HCT116 (cell line): ENCODE results near the gene AKAP4. TPM values are rescaled to one million over a fixed set of nuclear protein-coding genes. Genes with fewer than 3 reads are reported as not detected.

Experiments
- ATAC-seq: fragments of 200-7000 bp; cut with Tn5 transposase; 2 replicates; pipeline ENCODE4 v1.9.1; 2020; ENCODE audit warnings: mild to moderate bottlenecking, moderate library complexity
- BruUV-seq: library from RNA; stranded (reverse); fragments of 400-500 nt; replicated peaks from 2 replicates; lab custom pipeline; 2021; lab: Mats Ljungman, UMichigan
- CTCF ChIA-PET: fragments of 300-600 bp; sonication (Branson Sonifier 250); formaldehyde crosslinking; loops from one replicate; lab custom pipeline; 2021; ENCODE audit warnings: antibody characterized with exemption; lab: Charles Lee
- POLR2A ChIA-PET: fragments of 300-600, 350-600 bp; sonication (Branson Sonifier 250); formaldehyde crosslinking; loops from one replicate; lab custom pipeline; 2021; ENCODE audit warnings: antibody characterized with exemption; lab: Charles Lee
- RAD21 ChIA-PET, 2 experiments: fragments of 300-600 bp; sonication (Branson Sonifier 250); formaldehyde crosslinking; loops; one replicate each; lab custom pipeline; 2023; ENCODE audit warnings: low total read pairs in 2 of 2; ENCODE audit not compliant: uncharacterized antibody in 2 of 2, unreplicated experiment in 2 of 2, low non-redundant PET in 1 of 2; lab: Charles Lee
- DNase-seq: peaks from one replicate; pipeline ENCODE4 v3.0.0-alpha.2; 2010; ENCODE audit warnings: low read depth, low spot score
- H2AFZ ChIP-seq: fragments of 200-600 bp; shearing (Covaris generic), sonication (generic); 2 replicates; pipeline ENCODE4 v1.6.1; 2017; ENCODE audit warnings: low read depth, mixed run types, mixed read lengths, antibody characterized with exemption, low read length; ENCODE audit not compliant: poor library complexity, severe bottlenecking
- H3K27ac ChIP-seq: 2 replicates; pipeline ENCODE4 v1.5.1; 2012; ENCODE audit warnings: low read depth, low read length
- H3K27me3 ChIP-seq: fragments of 200-600 bp; sonication (generic); 2 replicates; pipeline ENCODE4 v1.6.1; 2016; ENCODE audit warnings: mixed run types, low read length, mixed read lengths; ENCODE audit not compliant: insufficient read depth
- H3K36me3 ChIP-seq, 2 experiments: fragments of 200-500 bp in 1 of 2; fragments of 200-600 bp in 1 of 2; sonication (Bioruptor generic) in 1 of 2; sonication (generic) in 1 of 2; 2 replicates each; pipeline versions ENCODE4 v1.5.1 to v1.6.1; 2014 to 2016; ENCODE audit warnings: low read length in 2 of 2, inconsistent platforms in 1 of 2, mixed read lengths in 1 of 2, mixed run types in 1 of 2; ENCODE audit not compliant: insufficient read depth in 2 of 2, control insufficient read depth in 1 of 2
- H3K4me1 ChIP-seq, 2 experiments: fragments of 200-600 bp in 1 of 2; sonication (generic) in 1 of 2; 2 replicates each; pipeline versions ENCODE4 v1.5.1 to v1.6.1; 2012 to 2017; ENCODE audit warnings: low read length in 2 of 2, inconsistent platforms in 1 of 2, mild to moderate bottlenecking in 1 of 2, mixed read lengths in 1 of 2, mixed run types in 1 of 2, moderate library complexity in 1 of 2; ENCODE audit not compliant: insufficient read depth in 2 of 2, control insufficient read depth in 1 of 2
- H3K4me2 ChIP-seq: fragments of 200-600 bp; sonication (generic); 2 replicates; pipeline ENCODE4 v1.6.1; 2017; ENCODE audit warnings: mixed run types, low read length, mixed read lengths
- H3K4me3 ChIP-seq, 2 experiments: fragments of 200-600 bp in 1 of 2; sonication (generic) in 1 of 2; replicated peaks in 1 of 2; 2 replicates each; pipeline ENCODE4 v1.5.1; 2011 to 2016; ENCODE audit warnings: low read length in 2 of 2, control low read depth in 1 of 2, low read depth in 1 of 2, mild to moderate bottlenecking in 1 of 2, mixed read lengths in 1 of 2, mixed run types in 1 of 2
- H3K79me2 ChIP-seq: fragments of 200-600 bp; sonication (generic); 2 replicates; pipeline ENCODE4 v1.6.1; 2017; ENCODE audit warnings: mild to moderate bottlenecking, mixed run types, low read length, moderate library complexity, mixed read lengths; ENCODE audit not compliant: insufficient read depth
- H3K9ac ChIP-seq: fragments of 200-600 bp; sonication (generic); 2 replicates; pipeline ENCODE4 v1.6.1; 2016; ENCODE audit warnings: low read length, mixed read lengths
- H3K9me2 ChIP-seq: fragments of 200-600 bp; sonication (generic), shearing (Covaris generic); 2 replicates; pipeline ENCODE4 v1.6.1; 2017; ENCODE audit warnings: mixed run types, mild to moderate bottlenecking, moderate library complexity; ENCODE audit not compliant: insufficient read depth
- H3K9me3 ChIP-seq, 2 experiments: fragments of 200-500 bp in 1 of 2; fragments of 200-600 bp in 1 of 2; sonication (Bioruptor generic) in 1 of 2; sonication (generic) in 1 of 2; 2 replicates each; pipeline ENCODE4 v1.6.1; 2014 to 2017; ENCODE audit warnings: low read length in 2 of 2, mixed read lengths in 2 of 2, inconsistent platforms in 1 of 2, low read depth in 1 of 2, mild to moderate bottlenecking in 1 of 2, mixed run types in 1 of 2, moderate library complexity in 1 of 2; ENCODE audit not compliant: control insufficient read depth in 1 of 2, insufficient read depth in 1 of 2
- H4K20me1 ChIP-seq: fragments of 200-600 bp; sonication (generic), shearing (Covaris generic); 2 replicates; pipeline ENCODE4 v1.6.1; 2017; ENCODE audit warnings: mixed run types, mild to moderate bottlenecking, moderate library complexity; ENCODE audit not compliant: insufficient read depth
- CBX3 ChIP-seq: IDR thresholded peaks from 2 replicates; pipeline ENCODE4 v1.6.1; 2012; ENCODE audit warnings: low read depth
- CEBPB ChIP-seq: IDR thresholded peaks from 2 replicates; pipeline ENCODE4 v1.6.1; 2012; ENCODE audit warnings: low read depth
- ELF1 ChIP-seq: IDR thresholded peaks from 2 replicates; pipeline ENCODE4 v1.6.1; 2012; ENCODE audit warnings: low read depth, borderline replicate concordance
- EZH2phosphoT487 ChIP-seq: fragments of 200-600 bp; IDR thresholded peaks from 2 replicates; pipeline ENCODE4 v1.6.1; 2018; ENCODE audit warnings: antibody characterized with exemption, borderline replicate concordance
- FOSL1 ChIP-seq: IDR thresholded peaks from 2 replicates; pipeline ENCODE4 v1.6.1; 2012; ENCODE audit warnings: low read depth
- POLR2AphosphoS5 ChIP-seq: IDR thresholded peaks from 2 replicates; pipeline ENCODE4 v1.6.1; 2011; ENCODE audit warnings: mild to moderate bottlenecking, low read depth, low read length, moderate library complexity
- RAD21 ChIP-seq: IDR thresholded peaks from 2 replicates; pipeline ENCODE4 v1.6.1; 2012; ENCODE audit warnings: low read depth, mild to moderate bottlenecking
- SIN3A ChIP-seq: IDR thresholded peaks from 2 replicates; pipeline ENCODE4 v1.6.1; 2012; ENCODE audit warnings: low read depth
- SRF ChIP-seq: IDR thresholded peaks from 2 replicates; pipeline ENCODE4 v1.6.1; 2012; ENCODE audit warnings: low read depth
- TCF7L2 ChIP-seq: IDR thresholded peaks from 2 replicates; pipeline ENCODE4 v1.7.0; 2011; ENCODE audit warnings: borderline replicate concordance, inconsistent platforms; ENCODE audit not compliant: insufficient read depth, insufficient read length; ENCODE audit errors: extremely low read depth
- YY1 ChIP-seq: IDR thresholded peaks from 2 replicates; pipeline ENCODE4 v1.6.1; 2011; ENCODE audit warnings: low read length, low read depth, moderate library complexity, mild to moderate bottlenecking; ENCODE audit not compliant: insufficient replicate concordance; ENCODE audit errors: extremely low read depth
- intact Hi-C: fragments of 100-400 bp; cut with micrococcal nuclease; formaldehyde crosslinking; loops from 2 replicates; pipeline ENCODE4 v1.10.0; 2022
- total RNA-seq: library from RNA; stranded (reverse); gene quantifications from one replicate; pipeline ENCODE4 v1.2.1, GENCODE V29; 2021; ENCODE audit not compliant: unreplicated experiment
- TF ChIP-seq, protein P1 (sequence below): IDR thresholded peaks from 2 replicates; pipeline ENCODE4 v1.6.1; 2012; ENCODE audit warnings: low read depth
- TF ChIP-seq, protein P2 (sequence below): IDR thresholded peaks from 2 replicates; pipeline ENCODE4 v1.6.1; 2012

AKAP4 gene
- total RNA-seq, 1 experiment from 2014 or later, result not detected

DNA sequence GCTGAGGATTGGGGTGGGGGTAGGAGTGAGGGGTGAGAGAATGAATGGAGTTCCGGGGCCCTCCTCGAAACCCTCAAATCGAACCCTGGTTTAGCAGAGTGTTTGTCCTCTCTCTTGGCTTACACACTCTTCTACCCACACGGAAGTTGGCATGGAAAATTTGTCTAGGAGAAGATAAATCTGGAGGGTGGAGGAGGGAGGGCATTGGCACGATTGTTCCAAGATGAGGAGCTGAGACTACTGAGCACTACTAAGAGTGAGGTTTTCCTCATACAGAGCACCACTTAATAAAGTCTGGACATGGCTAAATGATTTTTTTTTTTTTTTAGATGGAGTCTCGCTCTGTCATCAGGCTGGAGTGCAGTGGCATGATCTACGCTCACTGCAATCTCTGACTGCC, 33.4 kb downstream of the AKAP4 start:
- intact Hi-C loops, result no loop called here
- ATAC-seq (no peak), DNase-seq (no peak)
- no peak overlapping the region for H3K27ac ChIP-seq
- BruUV-seq, result no TSS peak
- no peak overlapping the region for H2AFZ ChIP-seq
- H3K4me3 ChIP-seq, result no peak overlapping the region
- RAD21 ChIA-PET, result no interaction called here
- no peak overlapping the region for H3K4me2 ChIP-seq
- H4K20me1 ChIP-seq, result no peaks in the 10 kb centered on the region
- H3K4me1 ChIP-seq, result no peaks in the 10 kb centered on the region
- TF ChIP-seq POLR2AphosphoS5, result no peak
- H3K79me2 ChIP-seq, result no peaks in the 10 kb centered on the region
- H3K9me2 ChIP-seq, result no peaks in the 10 kb centered on the region
- POLR2A ChIA-PET, result no interaction called here
- H3K36me3 ChIP-seq, result no peaks in the 10 kb centered on the region
- no peaks in the 10 kb centered on the region for H3K27me3 ChIP-seq
- H3K9me3 ChIP-seq, result no peaks in the 10 kb centered on the region
- H3K9ac ChIP-seq, result no peak overlapping the region
- CTCF ChIA-PET, result no interaction called here

DNA sequence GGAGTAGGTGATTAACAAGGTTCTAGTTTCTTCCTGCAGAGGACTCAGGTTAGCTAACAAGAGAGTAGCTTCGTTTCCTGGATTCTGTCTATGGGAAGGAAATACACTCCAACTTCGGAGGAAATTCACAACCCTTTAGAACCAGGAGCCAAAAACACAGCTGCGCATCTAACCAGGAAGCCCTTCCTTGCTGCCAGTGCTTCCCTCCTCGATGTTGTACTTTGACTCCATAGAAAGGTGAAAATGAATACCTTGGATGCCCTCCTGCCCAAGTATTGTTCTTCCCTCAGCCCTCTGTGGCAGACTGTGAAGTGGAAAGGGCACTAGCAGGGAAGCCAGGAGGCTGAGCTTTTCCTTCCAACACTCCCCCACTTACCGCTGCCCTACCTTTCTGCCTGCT, 35.1 kb downstream of the AKAP4 start:
- ATAC-seq (no peak), DNase-seq (no peak)
- no TSS peak for BruUV-seq
- Histone ChIP-seq H3K9me3 (no peaks in the 10 kb centered on the region), H3K4me1 (no peaks in the 10 kb centered on the region), H3K27me3 (no peaks in the 10 kb centered on the region), H2AFZ (no peak overlapping the region), H3K9ac (no peak overlapping the region), H3K36me3 (no peaks in the 10 kb centered on the region), H3K4me3 (no peak overlapping the region), H4K20me1 (no peaks in the 10 kb centered on the region), H3K79me2 (no peaks in the 10 kb centered on the region), H3K9me2 (no peaks in the 10 kb centered on the region), H3K4me2 (no peak overlapping the region), H3K27ac (no peak overlapping the region)
- ChIA-PET POLR2A (no interaction called here), CTCF (no interaction called here), RAD21 (no interaction called here)
- intact Hi-C loops, result no loop called here
- TF ChIP-seq EZH2phosphoT487 (no peak), SRF (no peak), TCF7L2 (no peak), RAD21 (no peak), ELF1 (no peak), FOSL1 (no peak), YY1 (no peak), CEBPB (no peak), CBX3 (no peak), SIN3A (no peak)
- TF ChIP-seq, protein P1, sequence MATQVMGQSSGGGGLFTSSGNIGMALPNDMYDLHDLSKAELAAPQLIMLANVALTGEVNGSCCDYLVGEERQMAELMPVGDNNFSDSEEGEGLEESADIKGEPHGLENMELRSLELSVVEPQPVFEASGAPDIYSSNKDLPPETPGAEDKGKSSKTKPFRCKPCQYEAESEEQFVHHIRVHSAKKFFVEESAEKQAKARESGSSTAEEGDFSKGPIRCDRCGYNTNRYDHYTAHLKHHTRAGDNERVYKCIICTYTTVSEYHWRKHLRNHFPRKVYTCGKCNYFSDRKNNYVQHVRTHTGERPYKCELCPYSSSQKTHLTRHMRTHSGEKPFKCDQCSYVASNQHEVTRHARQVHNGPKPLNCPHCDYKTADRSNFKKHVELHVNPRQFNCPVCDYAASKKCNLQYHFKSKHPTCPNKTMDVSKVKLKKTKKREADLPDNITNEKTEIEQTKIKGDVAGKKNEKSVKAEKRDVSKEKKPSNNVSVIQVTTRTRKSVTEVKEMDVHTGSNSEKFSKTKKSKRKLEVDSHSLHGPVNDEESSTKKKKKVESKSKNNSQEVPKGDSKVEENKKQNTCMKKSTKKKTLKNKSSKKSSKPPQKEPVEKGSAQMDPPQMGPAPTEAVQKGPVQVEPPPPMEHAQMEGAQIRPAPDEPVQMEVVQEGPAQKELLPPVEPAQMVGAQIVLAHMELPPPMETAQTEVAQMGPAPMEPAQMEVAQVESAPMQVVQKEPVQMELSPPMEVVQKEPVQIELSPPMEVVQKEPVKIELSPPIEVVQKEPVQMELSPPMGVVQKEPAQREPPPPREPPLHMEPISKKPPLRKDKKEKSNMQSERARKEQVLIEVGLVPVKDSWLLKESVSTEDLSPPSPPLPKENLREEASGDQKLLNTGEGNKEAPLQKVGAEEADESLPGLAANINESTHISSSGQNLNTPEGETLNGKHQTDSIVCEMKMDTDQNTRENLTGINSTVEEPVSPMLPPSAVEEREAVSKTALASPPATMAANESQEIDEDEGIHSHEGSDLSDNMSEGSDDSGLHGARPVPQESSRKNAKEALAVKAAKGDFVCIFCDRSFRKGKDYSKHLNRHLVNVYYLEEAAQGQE, result no peak
- TF ChIP-seq, protein P2, sequence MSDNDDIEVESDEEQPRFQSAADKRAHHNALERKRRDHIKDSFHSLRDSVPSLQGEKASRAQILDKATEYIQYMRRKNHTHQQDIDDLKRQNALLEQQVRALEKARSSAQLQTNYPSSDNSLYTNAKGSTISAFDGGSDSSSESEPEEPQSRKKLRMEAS, result no peak
